Osteocyte (in vitro differentiated cells): ENCODE measurements around the gene RBBP7. TPM values are rescaled to one million over a fixed set of nuclear protein-coding genes. Genes with fewer than 3 reads are reported as not detected.
A peak's percentile ranks its signal among the peaks of the same experiment; 100 is the strongest.

Source experiments
- DNase-seq: peaks from one replicate; pipeline ENCODE4 v3.0.0; 2021; ENCODE audit warnings: mixed read lengths; ENCODE audit not compliant: unreplicated experiment; ENCODE audit errors: extremely low spot score
- H3K27ac Mint-ChIP-seq: one replicate; pipeline ENCODE4 v1.8.0; 2021; ENCODE audit warnings: mild to moderate bottlenecking, mixed read lengths; ENCODE audit not compliant: unreplicated experiment
- H3K27me3 Mint-ChIP-seq: one replicate; pipeline ENCODE4 v1.8.0; 2021; ENCODE audit warnings: mixed read lengths; ENCODE audit not compliant: unreplicated experiment
- H3K36me3 Mint-ChIP-seq: one replicate; pipeline ENCODE4 v1.8.0; 2021; ENCODE audit warnings: mixed read lengths; ENCODE audit not compliant: unreplicated experiment
- H3K4me1 Mint-ChIP-seq: one replicate; pipeline ENCODE4 v1.8.0; 2021; ENCODE audit warnings: mixed read lengths; ENCODE audit not compliant: unreplicated experiment
- H3K4me3 Mint-ChIP-seq: one replicate; pipeline ENCODE4 v1.8.0; 2021; ENCODE audit warnings: mild to moderate bottlenecking, moderate library complexity, mixed read lengths; ENCODE audit not compliant: unreplicated experiment
- H3K9me3 Mint-ChIP-seq: one replicate; pipeline ENCODE4 v1.8.0; 2021; ENCODE audit warnings: mixed read lengths; ENCODE audit not compliant: unreplicated experiment
- total RNA-seq: library from RNA; stranded (reverse); gene quantifications from 2 replicates; pipeline ENCODE4 v1.2.1, GENCODE V29; 2021
- TF ChIP-seq, protein P1 (sequence below): fragments of 200-600 bp; sonication (generic); IDR thresholded peaks from 2 replicates; pipeline ENCODE4 v1.5.0; 2021; ENCODE audit warnings: antibody characterized with exemption, mild to moderate bottlenecking, moderate library complexity

RBBP7 gene
- total RNA-seq, 1 donor from 2014 or later = 148 TPM

DNA sequence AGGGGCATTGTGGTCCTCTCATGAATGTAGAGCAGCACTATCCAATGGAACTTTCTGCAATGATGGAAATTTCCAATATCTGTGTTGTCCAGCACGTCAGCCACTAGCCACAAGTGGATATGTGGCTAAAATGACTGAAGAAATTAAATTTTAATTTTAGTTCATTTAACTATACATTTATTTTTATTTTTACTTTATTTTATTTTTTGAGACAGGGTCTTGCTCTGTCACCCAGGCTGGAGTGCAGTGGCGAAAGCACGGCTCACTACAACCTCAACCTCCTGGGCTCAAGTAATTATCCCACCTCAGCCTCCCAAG, 13.3 kb upstream of the RBBP7 start:
- peak overlapping the region; percentile 82 for H3K4me3 Mint-ChIP-seq
- peaks cover 17% of the 10 kb centered on the region for H3K27me3 Mint-ChIP-seq
- TF ChIP-seq, protein P1, sequence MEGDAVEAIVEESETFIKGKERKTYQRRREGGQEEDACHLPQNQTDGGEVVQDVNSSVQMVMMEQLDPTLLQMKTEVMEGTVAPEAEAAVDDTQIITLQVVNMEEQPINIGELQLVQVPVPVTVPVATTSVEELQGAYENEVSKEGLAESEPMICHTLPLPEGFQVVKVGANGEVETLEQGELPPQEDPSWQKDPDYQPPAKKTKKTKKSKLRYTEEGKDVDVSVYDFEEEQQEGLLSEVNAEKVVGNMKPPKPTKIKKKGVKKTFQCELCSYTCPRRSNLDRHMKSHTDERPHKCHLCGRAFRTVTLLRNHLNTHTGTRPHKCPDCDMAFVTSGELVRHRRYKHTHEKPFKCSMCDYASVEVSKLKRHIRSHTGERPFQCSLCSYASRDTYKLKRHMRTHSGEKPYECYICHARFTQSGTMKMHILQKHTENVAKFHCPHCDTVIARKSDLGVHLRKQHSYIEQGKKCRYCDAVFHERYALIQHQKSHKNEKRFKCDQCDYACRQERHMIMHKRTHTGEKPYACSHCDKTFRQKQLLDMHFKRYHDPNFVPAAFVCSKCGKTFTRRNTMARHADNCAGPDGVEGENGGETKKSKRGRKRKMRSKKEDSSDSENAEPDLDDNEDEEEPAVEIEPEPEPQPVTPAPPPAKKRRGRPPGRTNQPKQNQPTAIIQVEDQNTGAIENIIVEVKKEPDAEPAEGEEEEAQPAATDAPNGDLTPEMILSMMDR = no peak
- H3K9me3 Mint-ChIP-seq = no peaks in the 10 kb centered on the region
- H3K4me1 Mint-ChIP-seq = peaks cover 13% of the 10 kb centered on the region
- no peaks in the 10 kb centered on the region for H3K36me3 Mint-ChIP-seq
- no peak for DNase-seq
- H3K27ac Mint-ChIP-seq = no peak overlapping the region

DNA sequence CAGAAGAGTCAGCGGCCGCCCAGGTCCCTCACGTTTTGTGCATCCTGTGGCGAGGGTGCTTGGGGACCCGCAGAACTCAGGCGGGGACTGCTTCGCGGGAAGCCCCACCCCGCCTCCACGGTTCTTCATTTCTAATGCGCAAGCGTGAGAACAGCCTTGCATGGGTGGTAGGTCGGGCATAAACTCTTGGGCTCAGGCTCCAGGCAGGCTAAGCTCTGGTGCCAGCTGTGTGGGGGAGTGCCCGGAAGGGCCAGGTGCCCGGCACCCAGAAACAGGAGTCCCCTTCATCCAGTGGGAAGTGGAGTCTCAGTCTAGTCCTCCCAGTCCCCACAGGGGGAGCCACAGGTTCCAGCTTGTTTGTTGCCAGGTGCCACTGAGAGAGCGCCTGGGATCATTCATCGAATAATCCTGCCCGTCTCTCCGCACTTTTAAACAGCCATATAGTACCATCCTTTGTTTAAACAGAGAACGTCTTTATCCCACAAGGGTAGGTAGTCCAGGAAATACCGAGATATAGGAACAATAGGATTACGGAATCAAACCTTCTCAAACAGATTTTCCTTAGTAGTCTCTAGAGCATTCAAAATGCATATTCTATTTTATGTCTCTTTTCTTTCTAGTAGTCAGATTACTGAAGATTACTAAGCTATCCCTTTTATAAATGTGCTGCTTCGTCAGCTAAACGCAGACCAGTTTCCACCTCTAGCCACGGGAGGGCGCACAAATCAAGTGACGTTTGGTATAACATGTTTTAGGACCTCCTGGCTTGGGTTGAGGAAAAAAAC, 12.7 kb upstream of the RBBP7 start:
- TF ChIP-seq, protein P1 = peak; percentile 84
- H3K4me3 Mint-ChIP-seq = peak overlapping the region; percentile 82
- peaks cover 13% of the 10 kb centered on the region for H3K4me1 Mint-ChIP-seq
- H3K27me3 Mint-ChIP-seq = peaks cover 23% of the 10 kb centered on the region
- DNase-seq = peak; percentile 89
- peak overlapping the region; percentile 89 for H3K27ac Mint-ChIP-seq
- H3K36me3 Mint-ChIP-seq = no peaks in the 10 kb centered on the region
- no peaks in the 10 kb centered on the region for H3K9me3 Mint-ChIP-seq

DNA sequence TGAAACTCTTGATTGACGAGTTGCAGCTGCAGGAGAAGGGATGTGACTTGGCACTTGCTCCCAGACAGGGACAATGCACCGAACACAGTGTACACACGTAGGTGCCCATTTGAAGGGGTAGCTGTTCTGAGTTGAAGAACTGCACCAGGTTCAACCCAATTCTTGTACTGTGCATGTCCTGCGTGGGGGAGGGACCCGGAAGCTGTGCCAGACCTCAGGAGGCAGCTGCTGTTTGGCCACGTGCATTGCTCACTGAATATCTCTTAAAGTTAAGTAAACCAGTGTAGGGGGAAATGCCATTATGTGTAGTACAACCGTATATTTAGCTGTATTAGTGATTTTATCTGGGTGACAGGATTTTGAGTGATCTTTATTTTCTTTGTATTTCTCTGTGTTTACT, 12.0 kb upstream of the RBBP7 start:
- Mint-ChIP-seq H3K27me3 (peaks cover 30% of the 10 kb centered on the region), H3K27ac (no peak overlapping the region), H3K4me3 (peak overlapping the region; percentile 82), H3K36me3 (no peaks in the 10 kb centered on the region), H3K9me3 (no peaks in the 10 kb centered on the region), H3K4me1 (peaks cover 13% of the 10 kb centered on the region)
- TF ChIP-seq, protein P1 = no peak
- DNase-seq = no peak

DNA sequence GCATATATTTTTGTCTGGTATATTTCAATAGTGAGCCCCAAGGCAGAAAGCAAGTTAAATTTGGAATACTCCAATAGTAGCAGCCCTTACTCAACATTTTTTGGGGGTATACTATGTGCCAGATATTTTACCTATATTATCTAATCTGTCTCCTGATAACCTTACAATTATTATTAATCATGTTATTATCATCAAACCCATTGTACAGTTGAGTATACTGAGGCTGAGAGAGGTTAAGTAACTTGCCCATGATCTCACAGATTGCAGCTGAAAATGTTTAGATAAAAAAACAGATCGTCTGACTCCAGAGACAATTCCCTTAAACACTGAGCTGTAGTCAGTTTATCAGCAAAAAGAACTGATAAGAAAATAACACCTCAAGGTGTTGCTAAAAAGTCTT, 6.5 kb upstream of the RBBP7 start:
- peaks cover 52% of the 10 kb centered on the region for H3K27me3 Mint-ChIP-seq
- H3K4me1 Mint-ChIP-seq = peaks cover 4% of the 10 kb centered on the region
- H3K4me3 Mint-ChIP-seq = no peak overlapping the region
- TF ChIP-seq, protein P1 = no peak
- no peaks in the 10 kb centered on the region for H3K36me3 Mint-ChIP-seq
- no peaks in the 10 kb centered on the region for H3K9me3 Mint-ChIP-seq
- no peak overlapping the region for H3K27ac Mint-ChIP-seq
- DNase-seq = no peak

DNA sequence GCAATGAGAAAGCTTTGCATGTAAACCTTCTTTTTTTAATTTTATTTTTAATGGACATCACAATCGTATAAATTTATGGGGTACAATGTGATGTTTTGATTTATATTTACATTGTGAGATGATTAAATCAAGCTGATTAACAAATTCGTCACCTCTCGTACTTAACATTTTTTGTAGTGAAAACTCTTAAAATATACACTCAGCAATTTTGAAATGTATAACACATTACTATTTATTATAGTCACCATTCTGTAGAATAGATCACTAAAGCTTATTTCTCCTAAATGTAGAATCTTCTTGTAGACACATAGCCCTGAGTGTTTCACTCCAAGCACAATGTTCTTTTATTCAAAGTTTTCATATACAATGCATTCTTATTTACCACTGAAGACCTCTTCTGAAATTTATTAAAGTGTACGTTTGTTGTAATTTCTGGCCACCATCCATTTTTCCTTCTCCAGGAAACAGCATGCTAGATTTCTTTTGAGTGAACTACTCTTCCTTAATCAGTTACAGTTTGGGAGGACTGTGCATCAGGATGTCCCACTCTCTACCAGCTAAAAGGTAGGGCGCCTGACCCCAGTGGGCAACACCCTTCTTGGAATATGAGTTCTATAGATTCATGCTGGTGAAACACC, 4.4 kb upstream of the RBBP7 start:
- Mint-ChIP-seq H3K4me1 (peaks cover 13% of the 10 kb centered on the region), H3K27ac (no peak overlapping the region), H3K9me3 (no peaks in the 10 kb centered on the region), H3K4me3 (no peak overlapping the region), H3K36me3 (no peaks in the 10 kb centered on the region), H3K27me3 (peaks cover 49% of the 10 kb centered on the region)
- TF ChIP-seq, protein P1 = no peak
- DNase-seq = no peak
